Type B pancreatic cell (in vitro differentiated cells): ENCODE results near the gene FREM1. TPM values are rescaled to one million over a fixed set of nuclear protein-coding genes. Genes with fewer than 3 reads are reported as not detected.

Experiments
- DNase-seq: peaks from one replicate; pipeline ENCODE4 v3.0.0; 2021; ENCODE audit warnings: mixed read lengths; ENCODE audit not compliant: unreplicated experiment; ENCODE audit errors: extremely low spot score
- H3K27ac Mint-ChIP-seq: 2 replicates; pipeline ENCODE4 v1.8.0; 2021; ENCODE audit warnings: mild to moderate bottlenecking, mixed read lengths
- H3K27me3 Mint-ChIP-seq: 2 replicates; pipeline ENCODE4 v1.8.0; 2021; ENCODE audit warnings: mixed read lengths
- H3K36me3 Mint-ChIP-seq: 2 replicates; pipeline ENCODE4 v1.8.0; 2021; ENCODE audit warnings: mixed read lengths
- H3K4me1 Mint-ChIP-seq: one replicate; pipeline ENCODE4 v1.8.0; 2021; ENCODE audit warnings: mixed read lengths; ENCODE audit not compliant: unreplicated experiment
- H3K4me3 Mint-ChIP-seq: 2 replicates; pipeline ENCODE4 v1.8.0; 2021; ENCODE audit warnings: mild to moderate bottlenecking, mixed read lengths
- H3K9me3 Mint-ChIP-seq: 2 replicates; pipeline ENCODE4 v1.8.0; 2021; ENCODE audit warnings: mixed read lengths
- CTCF ChIP-seq: fragments of 200-600 bp; sonication (generic); conservative IDR thresholded peaks from 2 replicates; pipeline ENCODE4 v1.5.0; 2021; ENCODE audit warnings: antibody characterized with exemption, mild to moderate bottlenecking
- total RNA-seq: library from RNA; stranded (reverse); gene quantifications from 2 replicates; pipeline ENCODE4 v1.2.1, GENCODE V29; 2021; ENCODE audit warnings: low replicate concordance

FREM1 gene
- total RNA-seq, 1 donor from 2014 or later = 50.8 TPM

- H3K27ac Mint-ChIP-seq = no peak overlapping the region
- no peak overlapping the region for H3K4me3 Mint-ChIP-seq
- peaks cover 4% of the 10 kb centered on the region for H3K27me3 Mint-ChIP-seq
- H3K9me3 Mint-ChIP-seq = peaks cover 3% of the 10 kb centered on the region
- peaks cover 21% of the 10 kb centered on the region for H3K4me1 Mint-ChIP-seq
- DNase-seq = no peak
- H3K36me3 Mint-ChIP-seq = peaks cover 37% of the 10 kb centered on the region
- no peak for TF ChIP-seq CTCF
Measured at GRCh38 chr9:14746626-14747025, 163.6 kb downstream of the FREM1 start.

GRCh38 chr9:14744768-14745167 lies 165.5 kb downstream of the FREM1 start:
- H3K27ac Mint-ChIP-seq = no peak overlapping the region
- TF ChIP-seq CTCF = no peak
- peaks cover 35% of the 10 kb centered on the region for H3K36me3 Mint-ChIP-seq
- H3K27me3 Mint-ChIP-seq = peaks cover 4% of the 10 kb centered on the region
- DNase-seq = no peak
- H3K4me1 Mint-ChIP-seq = peaks cover 8% of the 10 kb centered on the region
- H3K4me3 Mint-ChIP-seq = no peak overlapping the region
- peaks cover 3% of the 10 kb centered on the region for H3K9me3 Mint-ChIP-seq

- no peak overlapping the region for H3K4me3 Mint-ChIP-seq
Measured at GRCh38 chr9:14741369-14741768, 168.9 kb downstream of the FREM1 start.

GRCh38 chr9:14733133-14733532 lies 177.1 kb downstream of the FREM1 start:
- Mint-ChIP-seq H3K36me3 (peaks cover 8% of the 10 kb centered on the region), H3K27ac (no peak overlapping the region), H3K9me3 (no peaks in the 10 kb centered on the region), H3K27me3 (no peaks in the 10 kb centered on the region), H3K4me3 (no peak overlapping the region), H3K4me1 (no peaks in the 10 kb centered on the region)
- TF ChIP-seq CTCF = no peak
- no peak for DNase-seq

More at GRCh38 chr9:14741369-14741768, 168.9 kb downstream of the FREM1 start:
- TF ChIP-seq CTCF = no peak
- Mint-ChIP-seq H3K4me1 (no peaks in the 10 kb centered on the region), H3K9me3 (peaks cover 3% of the 10 kb centered on the region), H3K27ac (no peak overlapping the region), H3K36me3 (peaks cover 28% of the 10 kb centered on the region), H3K27me3 (no peaks in the 10 kb centered on the region)
- no peak for DNase-seq

GRCh38 chr9:14731294-14731981 lies 178.8 kb downstream of the FREM1 start:
- H3K36me3 Mint-ChIP-seq = peaks cover 6% of the 10 kb centered on the region
- no peak overlapping the region for H3K27ac Mint-ChIP-seq
- no peaks in the 10 kb centered on the region for H3K27me3 Mint-ChIP-seq
- no peak overlapping the region for H3K4me3 Mint-ChIP-seq
- DNase-seq = no peak
- H3K4me1 Mint-ChIP-seq = no peaks in the 10 kb centered on the region
- no peak for TF ChIP-seq CTCF
- H3K9me3 Mint-ChIP-seq = no peaks in the 10 kb centered on the region
